Measurements from ENCODE around the gene SRI.
"Not testable (repeated sequence)": the region's sequence is repeated elsewhere in the genome, so short reads cannot be mapped to it uniquely, and the experiment has no call there.

The SRI gene

DNA sequence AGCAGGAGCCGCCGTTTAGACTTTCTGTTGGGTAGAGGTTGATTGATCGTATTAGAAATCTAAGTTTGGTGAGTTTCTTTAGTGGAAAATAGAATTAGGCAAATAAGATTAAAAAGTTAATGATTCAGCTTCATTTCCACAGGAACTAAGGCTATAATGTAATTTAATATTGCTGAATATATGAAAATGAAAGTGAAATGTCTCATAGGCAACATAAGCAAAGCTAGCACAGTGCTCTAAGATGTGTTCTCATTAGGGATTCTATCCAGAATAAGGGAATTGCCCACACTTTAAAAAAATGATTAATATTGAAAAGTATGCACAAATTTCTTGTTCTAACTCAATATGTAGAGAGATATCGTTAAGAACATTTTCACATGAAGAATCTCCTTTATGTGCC, 47.0 kb downstream of the SRI start:
- DNase-seq = no peak

DNA sequence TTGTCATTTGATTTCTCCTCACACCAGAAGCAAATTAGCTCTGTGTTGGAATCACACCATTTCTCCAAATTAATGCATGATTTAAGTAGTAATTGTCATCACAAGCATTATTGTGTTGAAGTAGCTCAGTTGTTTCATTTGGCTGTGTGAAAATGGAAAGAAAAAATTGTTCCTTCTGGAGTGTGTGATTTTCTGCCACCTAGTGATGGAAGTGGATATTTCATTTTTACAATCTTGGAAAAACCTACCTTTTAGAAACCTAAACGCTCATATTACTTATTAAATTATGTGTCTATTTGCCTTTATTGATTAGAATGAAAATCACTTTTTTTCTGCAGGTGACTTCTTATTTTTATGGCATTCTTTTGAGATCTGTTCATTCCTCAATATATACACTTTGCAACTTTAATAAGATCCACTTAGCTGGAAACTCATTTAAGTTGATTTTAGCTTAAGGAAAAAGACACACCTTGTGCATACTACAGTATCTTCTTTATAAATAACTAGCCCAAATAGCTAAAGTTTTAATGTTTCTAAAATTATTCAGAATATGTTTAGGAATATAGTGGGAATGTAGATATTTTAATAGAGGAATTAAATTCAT, 50.0 kb downstream of the SRI start:
- no peak for DNase-seq

DNA sequence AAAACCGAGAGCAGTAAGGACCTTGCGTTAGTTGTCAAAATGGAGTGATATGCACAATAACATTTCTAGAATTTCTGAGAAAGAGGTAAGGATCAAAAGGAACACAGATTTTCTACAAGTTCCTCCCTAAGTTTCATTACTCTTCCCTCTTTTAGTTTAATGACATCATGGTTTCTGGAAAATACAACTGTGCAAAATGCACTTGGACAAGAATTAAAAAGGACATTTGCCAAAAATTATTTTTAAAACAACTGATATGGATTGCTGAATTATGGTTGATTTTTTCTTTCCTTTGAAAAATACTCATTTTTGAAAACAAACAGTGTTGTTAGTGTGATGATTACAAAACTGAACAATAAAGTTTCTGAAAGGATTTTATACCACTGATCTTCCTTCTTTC, 52.1 kb downstream of the SRI start:
- no peak for DNase-seq

GRCh38 chr7:88167223-88167622, 52.6 kb downstream of the SRI start:
- DNase-seq = no peak

DNA sequence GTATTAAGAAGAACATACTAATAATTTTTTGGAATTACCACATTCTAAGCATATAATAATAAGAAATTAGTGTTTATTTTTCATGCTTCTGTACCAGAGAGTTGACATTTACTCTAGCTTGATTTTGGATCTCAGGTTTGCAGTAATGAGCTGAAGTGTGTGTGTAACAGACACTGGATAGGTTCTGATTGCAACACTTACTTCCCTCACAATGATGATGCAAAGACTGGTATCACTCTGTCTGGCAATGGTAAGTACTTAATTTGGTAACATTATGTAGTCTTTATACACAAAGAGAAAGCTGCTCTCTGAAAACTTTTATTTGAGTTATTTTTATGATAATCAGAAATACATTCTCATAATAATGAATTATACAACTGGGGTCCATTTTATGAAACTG, 54.1 kb downstream of the SRI start:
- DNase-seq = no peak

DNA sequence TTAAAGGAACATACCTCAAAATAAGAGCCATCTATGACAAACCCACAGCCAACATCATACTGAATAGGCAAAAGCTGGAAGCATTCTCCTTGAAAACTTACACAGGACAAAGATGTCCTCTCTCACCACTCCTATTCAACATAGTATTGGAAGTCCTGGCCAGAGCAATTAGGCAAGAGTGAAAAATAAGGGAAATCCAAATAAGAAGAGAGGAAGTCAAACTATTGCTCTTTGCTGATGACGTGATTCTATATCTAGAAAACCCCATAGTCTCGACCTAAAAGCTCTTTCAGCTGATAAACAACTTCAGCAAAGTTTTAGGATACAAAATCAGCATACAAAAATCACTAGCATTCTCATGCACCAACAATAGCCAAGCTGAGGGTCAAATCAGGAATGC, 60.1 kb downstream of the SRI start:
- DNase-seq = not testable (repeated sequence)

DNA sequence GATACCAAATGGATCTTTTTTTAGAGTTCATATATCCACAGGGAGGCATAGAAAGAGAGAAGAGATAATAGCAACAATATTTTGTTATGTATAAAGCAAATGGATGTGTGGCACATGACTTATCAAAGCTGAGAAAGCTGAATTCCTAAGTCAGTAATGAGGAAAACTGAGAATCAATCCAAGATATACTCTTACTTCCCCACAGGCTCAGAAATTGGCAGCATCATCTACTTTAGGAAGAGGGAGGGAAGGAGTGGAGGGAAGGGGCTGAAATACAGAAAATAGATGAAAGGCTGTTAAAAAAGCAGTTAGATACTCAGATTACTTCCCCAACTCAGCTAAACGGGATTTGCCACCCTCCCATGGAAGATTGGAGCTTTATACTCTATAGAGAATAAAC, 63.5 kb downstream of the SRI start:
- no peak for DNase-seq

- DNase-seq = no peak
Measured at GRCh38 chr7:88155756-88156155, 64.1 kb downstream of the SRI start.

Data from bone marrow (tissue), 2 donors.